ENCODE measurements around the gene SYCE1.

DNA sequence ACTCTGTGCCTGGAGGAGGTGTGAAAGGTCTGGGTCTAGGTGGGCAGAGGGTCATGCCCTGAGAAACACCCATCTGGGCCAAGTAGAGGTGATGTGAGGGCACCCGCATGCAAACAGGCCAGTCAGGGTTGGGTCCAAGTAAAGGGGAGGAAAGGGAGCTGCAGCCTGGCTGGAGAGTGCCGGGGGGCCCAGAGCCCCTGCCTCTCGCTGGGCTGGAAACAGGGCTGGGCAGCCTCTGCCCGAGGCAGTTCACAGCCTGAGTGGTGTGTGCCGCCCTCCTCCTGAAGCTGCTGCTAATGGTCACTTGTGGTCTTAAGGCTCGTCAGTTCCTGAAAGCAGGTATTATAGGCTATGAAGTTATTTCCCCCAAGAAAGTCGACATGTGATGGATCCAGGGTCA, 31.0 kb downstream of the SYCE1 start:
- no peak for TF ChIP-seq POLR2A (IDR thresholded peaks at IDR 0.05)
- TF ChIP-seq CTCF (IDR thresholded peaks at IDR 0.05): no peak
